Osteoblast (primary cell): ENCODE results near the gene SMIM1. TPM values are rescaled to one million over a fixed set of nuclear protein-coding genes. Genes with fewer than 3 reads are reported as not detected.

Experiments used
- DNase-seq: peaks from one replicate; pipeline ENCODE4 v3.0.0; 2011; ENCODE audit warnings: low spot score, mixed read lengths; ENCODE audit not compliant: insufficient read length; ENCODE audit errors: missing footprints
- H2AFZ ChIP-seq: 2 replicates; pipeline ENCODE4 v1.6.0; 2011; ENCODE audit warnings: mild to moderate bottlenecking, low read length
- H3K27ac ChIP-seq: 2 replicates; pipeline ENCODE4 v1.5.1; 2011; ENCODE audit warnings: mild to moderate bottlenecking, low read depth, low read length, moderate library complexity
- H3K27me3 ChIP-seq: 2 replicates; pipeline ENCODE4 v1.6.0; 2012; ENCODE audit warnings: mild to moderate bottlenecking, control low read depth, inconsistent platforms, low read length, moderate library complexity; ENCODE audit not compliant: insufficient read depth
- H3K36me3 ChIP-seq: 2 replicates; pipeline ENCODE4 v1.5.1; 2011; ENCODE audit warnings: mild to moderate bottlenecking, low read length, control low read depth, moderate library complexity; ENCODE audit not compliant: insufficient read depth
- H3K4me1 ChIP-seq: 2 replicates; pipeline ENCODE4 v1.5.1; 2011; ENCODE audit warnings: mild to moderate bottlenecking, low read length, control low read depth, moderate library complexity; ENCODE audit not compliant: insufficient read depth
- H3K4me2 ChIP-seq: 2 replicates; pipeline ENCODE4 v1.6.0; 2011; ENCODE audit warnings: mild to moderate bottlenecking, low read length; ENCODE audit not compliant: insufficient read depth
- H3K4me3 ChIP-seq: fragments of 200-600 bp; sonication (generic); 3 replicates; pipeline ENCODE4 v1.5.1; 2012; ENCODE audit warnings: mild to moderate bottlenecking, low read length, inconsistent platforms; ENCODE audit not compliant: insufficient read depth
- H3K79me2 ChIP-seq: 2 replicates; pipeline ENCODE4 v1.6.0; 2012; ENCODE audit warnings: mild to moderate bottlenecking, low read length, control low read depth, inconsistent platforms; ENCODE audit not compliant: insufficient read depth
- H3K9me3 ChIP-seq: 2 replicates; pipeline ENCODE4 v1.5.1; 2011; ENCODE audit warnings: low read depth, low read length, control low read depth
- H4K20me1 ChIP-seq: 2 replicates; pipeline ENCODE4 v1.6.0; 2012; ENCODE audit warnings: mild to moderate bottlenecking, low read length, control low read depth; ENCODE audit not compliant: insufficient read depth
- total RNA-seq: library from RNA; depleted of rRNA; stranded (reverse); fragments of >200 nt; gene quantifications from 2 replicates; pipeline ENCODE4 v1.2.3, GENCODE V29; 2012
- TF ChIP-seq, protein P1 (sequence below): IDR thresholded peaks from 2 replicates; pipeline ENCODE4 v1.5.1; 2011; ENCODE audit warnings: mild to moderate bottlenecking, low read depth, low read length, moderate library complexity; ENCODE audit errors: extremely low read depth

Gene SMIM1
- total RNA-seq, 1 donor: not detected

DNA sequence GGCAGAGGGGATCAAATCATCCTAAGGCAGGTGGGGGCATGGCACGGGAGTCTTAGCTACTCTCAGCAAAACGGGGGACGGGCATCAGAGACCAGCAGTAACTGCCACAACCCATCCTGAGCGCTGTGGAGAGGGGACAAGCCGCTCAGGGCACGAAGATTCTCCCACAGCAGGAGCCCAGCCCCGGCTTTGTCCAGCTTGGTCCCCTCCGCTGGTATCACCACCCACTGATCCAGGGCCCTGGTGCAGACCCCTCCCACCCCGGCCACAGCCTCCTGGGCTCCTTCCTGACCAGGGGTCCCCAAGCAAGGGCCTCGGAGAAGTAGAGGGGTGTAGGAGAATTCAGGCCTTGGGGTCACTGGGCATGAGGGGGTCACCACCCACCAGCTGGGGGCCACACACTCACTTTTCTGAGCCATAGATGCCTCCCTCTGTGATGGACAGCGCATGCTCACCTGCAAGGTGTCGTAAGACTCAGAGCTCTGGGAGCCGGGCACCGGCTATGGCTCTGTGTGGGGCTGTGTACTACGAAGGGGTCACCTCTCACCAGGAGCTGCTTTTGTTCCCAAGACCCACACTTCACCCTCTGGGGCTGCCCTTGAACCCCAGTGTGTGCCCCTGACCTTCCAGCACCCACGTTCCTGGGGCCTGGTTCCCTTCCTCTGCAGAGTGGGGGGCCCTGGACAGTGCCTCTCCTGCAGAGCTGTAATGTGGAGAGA, 2.3 kb upstream of the SMIM1 start:
- no peak overlapping the region for H3K4me2 ChIP-seq

DNA sequence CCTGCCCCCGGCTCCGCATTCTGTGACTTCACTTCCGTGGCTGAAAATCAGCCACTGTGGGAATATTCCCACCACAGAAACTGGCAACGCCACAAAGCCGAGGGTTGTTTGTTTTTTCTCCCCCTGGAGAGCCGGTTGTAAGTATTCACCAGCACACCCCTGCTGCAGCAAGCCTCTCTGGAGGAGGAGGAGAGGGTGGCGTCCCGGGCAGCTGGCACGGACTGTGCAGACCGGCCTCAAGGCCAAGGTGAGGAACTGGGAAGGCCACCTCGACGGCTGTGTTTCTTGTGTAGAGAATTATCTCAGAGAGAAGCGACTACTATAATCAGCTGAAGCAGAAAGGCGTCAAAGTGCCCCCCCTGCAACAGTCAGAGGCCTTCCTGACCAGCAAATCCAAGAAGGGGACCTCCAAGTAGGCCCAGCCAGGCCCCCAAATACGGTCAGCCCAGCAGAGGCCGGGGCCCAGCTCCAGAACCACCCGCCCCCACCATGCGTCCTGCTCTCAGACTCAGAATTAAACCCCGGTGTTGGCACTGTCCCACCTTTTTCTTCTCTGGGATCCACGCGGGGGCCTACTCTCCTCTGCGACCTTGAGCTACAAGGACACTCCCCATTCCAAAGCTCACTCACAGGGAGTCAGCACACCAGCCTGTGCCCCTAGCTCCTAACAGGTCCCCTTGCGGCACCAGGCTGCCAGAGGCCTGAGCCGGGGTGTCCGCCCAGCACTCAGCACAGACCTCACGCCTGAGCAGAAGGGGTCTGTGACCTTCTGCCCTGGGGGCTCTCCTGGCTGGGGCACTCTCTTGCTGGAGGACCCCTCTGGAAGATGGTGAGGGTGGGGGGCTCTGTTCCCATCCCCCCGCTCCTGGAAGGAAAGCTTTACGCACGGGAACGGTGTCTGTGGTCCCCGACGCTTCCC, 1.2 kb upstream of the SMIM1 start:
- TF ChIP-seq, protein P1, sequence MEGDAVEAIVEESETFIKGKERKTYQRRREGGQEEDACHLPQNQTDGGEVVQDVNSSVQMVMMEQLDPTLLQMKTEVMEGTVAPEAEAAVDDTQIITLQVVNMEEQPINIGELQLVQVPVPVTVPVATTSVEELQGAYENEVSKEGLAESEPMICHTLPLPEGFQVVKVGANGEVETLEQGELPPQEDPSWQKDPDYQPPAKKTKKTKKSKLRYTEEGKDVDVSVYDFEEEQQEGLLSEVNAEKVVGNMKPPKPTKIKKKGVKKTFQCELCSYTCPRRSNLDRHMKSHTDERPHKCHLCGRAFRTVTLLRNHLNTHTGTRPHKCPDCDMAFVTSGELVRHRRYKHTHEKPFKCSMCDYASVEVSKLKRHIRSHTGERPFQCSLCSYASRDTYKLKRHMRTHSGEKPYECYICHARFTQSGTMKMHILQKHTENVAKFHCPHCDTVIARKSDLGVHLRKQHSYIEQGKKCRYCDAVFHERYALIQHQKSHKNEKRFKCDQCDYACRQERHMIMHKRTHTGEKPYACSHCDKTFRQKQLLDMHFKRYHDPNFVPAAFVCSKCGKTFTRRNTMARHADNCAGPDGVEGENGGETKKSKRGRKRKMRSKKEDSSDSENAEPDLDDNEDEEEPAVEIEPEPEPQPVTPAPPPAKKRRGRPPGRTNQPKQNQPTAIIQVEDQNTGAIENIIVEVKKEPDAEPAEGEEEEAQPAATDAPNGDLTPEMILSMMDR: no peak
- no peaks in the 10 kb centered on the region for H4K20me1 ChIP-seq
- H3K79me2 ChIP-seq: no peaks in the 10 kb centered on the region
- no peak overlapping the region for H2AFZ ChIP-seq
- no peak overlapping the region for H3K27ac ChIP-seq
- H3K36me3 ChIP-seq: no peaks in the 10 kb centered on the region
- H3K27me3 ChIP-seq: peaks cover 15% of the 10 kb centered on the region
- peaks cover 15% of the 10 kb centered on the region for H3K4me1 ChIP-seq
- H3K4me3 ChIP-seq: no peak overlapping the region
- no peaks in the 10 kb centered on the region for H3K9me3 ChIP-seq
- H3K4me2 ChIP-seq: peak overlapping the region; percentile 68
- DNase-seq: peak; percentile 90

More for the DNA sequence above, 2.3 kb upstream of the SMIM1 start:
- Histone ChIP-seq H3K4me1 (peaks cover 8% of the 10 kb centered on the region), H2AFZ (no peak overlapping the region), H3K79me2 (no peaks in the 10 kb centered on the region), H4K20me1 (no peaks in the 10 kb centered on the region), H3K27me3 (peaks cover 22% of the 10 kb centered on the region), H3K27ac (no peak overlapping the region), H3K9me3 (no peaks in the 10 kb centered on the region), H3K4me3 (no peak overlapping the region), H3K36me3 (no peaks in the 10 kb centered on the region)
- DNase-seq: peak; percentile 79
- TF ChIP-seq, protein P1: no peak

DNA sequence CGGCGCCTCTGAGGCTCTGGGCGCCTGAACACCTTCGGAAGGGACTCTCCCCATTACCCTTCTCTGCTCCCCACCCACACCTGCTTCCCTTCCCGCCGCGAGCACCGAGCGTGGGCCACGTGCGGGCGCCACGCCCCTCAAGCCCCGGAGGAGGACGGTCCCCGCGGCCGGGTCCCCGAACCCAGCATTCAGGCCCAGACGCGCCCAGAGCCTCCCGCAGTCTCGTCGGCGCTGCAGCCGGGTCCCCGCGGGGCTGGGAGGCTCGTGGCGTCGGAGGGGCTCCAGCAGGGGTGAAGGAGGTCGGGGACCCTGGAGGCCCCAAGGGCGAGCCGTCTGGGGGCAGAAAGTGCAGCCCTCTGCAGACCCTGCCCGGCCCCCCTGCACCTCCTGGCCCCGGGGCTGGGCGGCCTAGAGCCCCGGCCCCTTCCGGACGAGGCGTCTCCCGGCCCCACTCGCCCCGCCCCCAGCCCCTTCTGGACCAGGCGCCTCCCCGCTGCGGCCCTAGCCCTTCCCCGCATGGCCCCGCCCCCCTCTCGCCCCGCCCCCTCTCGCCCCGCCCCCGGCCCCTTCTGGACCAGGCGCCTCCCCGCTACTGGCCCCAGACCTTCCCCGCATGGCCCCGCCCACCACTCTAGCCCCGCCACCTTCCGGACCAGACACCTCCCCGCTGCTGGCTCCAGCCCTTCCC, 378 bp upstream of the SMIM1 start:
- H2AFZ ChIP-seq: no peak overlapping the region

More for the DNA sequence above, 378 bp upstream of the SMIM1 start:
- H3K4me1 ChIP-seq: peaks cover 15% of the 10 kb centered on the region
- no peaks in the 10 kb centered on the region for H4K20me1 ChIP-seq
- peak overlapping the region; percentile 68 for H3K4me2 ChIP-seq
- TF ChIP-seq, protein P1: no peak
- peaks cover 15% of the 10 kb centered on the region for H3K27me3 ChIP-seq
- no peaks in the 10 kb centered on the region for H3K36me3 ChIP-seq
- peak overlapping the region; percentile 53 for H3K4me3 ChIP-seq
- no peaks in the 10 kb centered on the region for H3K79me2 ChIP-seq
- DNase-seq: peak; percentile 99
- H3K27ac ChIP-seq: no peak overlapping the region
- no peaks in the 10 kb centered on the region for H3K9me3 ChIP-seq
